HG03095 (cell line): Measurements from ENCODE around the gene SLC35G1.

Experiments used
- ATAC-seq: cut with Tn5 transposase; IDR thresholded peaks from one replicate; pipeline ENCODE4 v1.9.1; 2021; ENCODE audit warnings: moderate library complexity; ENCODE audit not compliant: unreplicated experiment

SLC35G1 gene

GRCh38 chr10:93947055-93947454, 53.3 kb downstream of the SLC35G1 start:
- no peak for ATAC-seq

DNA sequence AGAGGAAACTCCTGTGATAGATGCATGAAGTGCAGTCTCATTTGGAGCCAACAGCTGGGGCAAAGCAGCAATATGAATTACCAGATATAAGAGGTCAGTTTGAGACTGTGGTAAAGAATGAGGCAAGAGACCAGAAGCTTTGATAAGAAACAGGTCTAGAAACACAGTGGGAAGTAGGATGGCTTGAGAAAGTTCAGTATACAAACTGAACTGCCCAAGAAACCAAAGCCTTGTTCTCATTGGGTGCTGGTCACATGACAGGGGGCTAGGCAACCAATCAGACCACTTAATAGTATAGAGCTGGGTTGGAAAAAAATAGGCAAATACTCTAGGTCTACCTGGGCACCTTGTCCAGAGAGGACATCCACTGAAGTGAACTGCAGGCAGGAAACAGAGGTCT, 53.7 kb downstream of the SLC35G1 start:
- ATAC-seq, result no peak

DNA sequence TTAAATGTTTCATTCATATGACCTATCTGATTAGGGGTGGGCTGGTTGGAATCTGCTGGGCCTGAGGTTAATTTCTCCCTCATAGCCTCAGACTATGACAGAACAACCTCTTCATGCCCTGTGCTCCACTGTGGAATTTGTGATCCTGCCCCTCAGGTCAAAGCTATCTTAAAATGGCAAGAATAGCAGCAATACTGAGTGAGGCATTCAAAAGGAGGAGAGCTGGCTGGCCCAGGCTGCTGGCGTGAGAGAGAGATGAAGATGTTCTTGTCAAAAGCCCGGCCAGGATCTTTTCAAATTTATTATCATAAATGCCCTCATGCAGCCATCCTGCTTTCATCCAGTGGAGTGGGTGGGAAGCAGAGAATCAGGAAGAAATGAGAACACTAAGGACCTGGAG, 58.1 kb downstream of the SLC35G1 start:
- ATAC-seq, result no peak
